Ramos (cell line): ENCODE results near the gene MUC2.

Experiments used
- in situ Hi-C: fragments of 300-500 bp; cut with MboI; formaldehyde crosslinking; loops from one replicate; pipeline ENCODE4 v1.14.3; 2022; ENCODE audit warnings: low sequenced_read_pairs; ENCODE audit not compliant: unreplicated experiment

The MUC2 gene

GRCh38 chr11:1116104-1116503 lies 41.4 kb downstream of the MUC2 start:
- in situ Hi-C loops = no loop called here

- in situ Hi-C loops = no loop called here
These were observed 42.2 kb downstream of the MUC2 start for GRCh38 chr11:1116666-1117390.

GRCh38 chr11:1117992-1118391 lies 43.3 kb downstream of the MUC2 start:
- in situ Hi-C loops = no loop called here

- in situ Hi-C loops = no loop called here
These were observed 44.3 kb downstream of the MUC2 start for GRCh38 chr11:1118755-1119603.

- in situ Hi-C loops = no loop called here
These were observed 45.0 kb downstream of the MUC2 start for GRCh38 chr11:1119604-1120146.

- in situ Hi-C loops = no loop called here
These were observed 46.1 kb downstream of the MUC2 start for GRCh38 chr11:1120532-1121330.

GRCh38 chr11:1121331-1121812 lies 46.7 kb downstream of the MUC2 start:
- in situ Hi-C loops = no loop called here

GRCh38 chr11:1121813-1122663 lies 47.4 kb downstream of the MUC2 start:
- in situ Hi-C loops = no loop called here

- in situ Hi-C loops = no loop called here
These were observed 48.0 kb downstream of the MUC2 start for GRCh38 chr11:1122664-1123002.

- in situ Hi-C loops = no loop called here
These were observed 49.3 kb downstream of the MUC2 start for GRCh38 chr11:1123970-1124369.
